ENCODE measurements around the gene ANKRD23.

Gene ANKRD23

DNA sequence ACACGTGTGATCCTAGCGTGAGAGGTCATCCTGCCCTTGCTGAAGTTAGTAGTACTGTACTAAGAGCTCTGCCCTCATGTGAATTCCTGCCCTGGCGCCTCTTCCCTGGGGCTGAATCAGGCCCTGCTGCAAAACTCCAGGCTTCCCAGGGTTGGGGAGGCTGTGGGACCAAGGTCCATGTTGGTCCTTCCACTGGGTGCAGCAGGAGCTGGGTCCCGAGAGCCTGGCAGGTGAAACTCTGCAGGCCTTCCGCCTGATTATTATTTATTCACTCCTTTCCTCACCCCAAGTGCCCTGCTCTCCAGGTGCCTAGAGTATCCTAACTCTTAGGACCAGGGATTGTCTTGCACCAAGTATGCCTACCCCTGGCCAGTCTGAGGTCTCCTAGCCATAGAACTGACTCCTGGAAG is 33.0 kb downstream of the ANKRD23 start:
- TF ChIP-seq, protein P1, sequence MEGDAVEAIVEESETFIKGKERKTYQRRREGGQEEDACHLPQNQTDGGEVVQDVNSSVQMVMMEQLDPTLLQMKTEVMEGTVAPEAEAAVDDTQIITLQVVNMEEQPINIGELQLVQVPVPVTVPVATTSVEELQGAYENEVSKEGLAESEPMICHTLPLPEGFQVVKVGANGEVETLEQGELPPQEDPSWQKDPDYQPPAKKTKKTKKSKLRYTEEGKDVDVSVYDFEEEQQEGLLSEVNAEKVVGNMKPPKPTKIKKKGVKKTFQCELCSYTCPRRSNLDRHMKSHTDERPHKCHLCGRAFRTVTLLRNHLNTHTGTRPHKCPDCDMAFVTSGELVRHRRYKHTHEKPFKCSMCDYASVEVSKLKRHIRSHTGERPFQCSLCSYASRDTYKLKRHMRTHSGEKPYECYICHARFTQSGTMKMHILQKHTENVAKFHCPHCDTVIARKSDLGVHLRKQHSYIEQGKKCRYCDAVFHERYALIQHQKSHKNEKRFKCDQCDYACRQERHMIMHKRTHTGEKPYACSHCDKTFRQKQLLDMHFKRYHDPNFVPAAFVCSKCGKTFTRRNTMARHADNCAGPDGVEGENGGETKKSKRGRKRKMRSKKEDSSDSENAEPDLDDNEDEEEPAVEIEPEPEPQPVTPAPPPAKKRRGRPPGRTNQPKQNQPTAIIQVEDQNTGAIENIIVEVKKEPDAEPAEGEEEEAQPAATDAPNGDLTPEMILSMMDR (IDR thresholded peaks at IDR 0.05; ENCODE audit: insufficient read depth, low read length, poor library complexity, severe bottlenecking) = no peak
- H3K4me3 ChIP-seq (replicated peaks; ENCODE audit: low read depth, low read length) = no peak overlapping the region
- H3K36me3 ChIP-seq (ENCODE audit: control insufficient read depth, insufficient read depth, low read length) = peaks cover 5% of the 10 kb centered on the region
- no peaks in the 10 kb centered on the region for H3K27me3 ChIP-seq (replicated peaks; ENCODE audit: control insufficient read depth, insufficient read depth, low read length)
- no peak for DNase-seq (ENCODE audit: extremely low read depth, insufficient read length)

DNA sequence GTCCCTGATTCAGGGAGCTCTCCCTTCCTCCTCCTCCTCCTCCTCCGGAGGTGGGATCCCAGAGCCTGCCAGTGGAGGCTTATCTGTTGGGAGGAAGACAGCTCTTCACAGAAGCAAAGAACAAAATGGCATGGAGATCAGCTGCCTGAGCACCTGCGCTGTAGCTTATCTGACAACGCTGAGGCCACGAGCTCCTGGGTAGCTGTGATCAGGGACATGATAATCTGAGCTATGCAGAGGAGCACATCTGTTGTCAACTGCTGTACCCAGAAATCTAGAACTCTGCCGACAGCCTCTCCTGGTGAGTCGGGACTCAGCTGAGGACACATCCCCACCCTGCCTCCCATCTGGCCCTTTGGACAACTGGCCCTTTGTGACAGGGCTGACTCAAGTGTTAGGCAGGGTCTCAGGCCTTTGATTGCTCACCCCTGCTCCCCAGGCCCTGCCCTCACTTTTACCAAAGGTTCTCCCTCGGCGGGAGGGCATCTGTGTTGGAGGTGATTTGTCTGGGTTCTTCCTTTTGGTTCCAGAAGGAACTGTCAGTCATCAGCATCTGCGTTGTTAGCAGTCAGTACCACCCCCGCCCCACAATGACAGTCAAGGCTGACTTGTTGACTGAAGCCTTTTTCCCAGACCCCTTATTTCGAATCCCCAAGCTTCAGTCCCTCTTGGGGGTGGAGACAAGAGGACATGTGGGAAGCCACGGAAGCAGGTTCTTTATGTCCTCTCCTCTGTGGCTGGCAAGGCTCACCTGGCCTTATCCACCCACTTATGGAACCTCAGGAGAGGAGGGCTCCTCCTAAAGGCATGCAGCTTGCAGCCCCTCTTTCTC is 33.7 kb downstream of the ANKRD23 start:
- H3K4me3 ChIP-seq (replicated peaks; ENCODE audit: low read depth, low read length) = no peak overlapping the region
- TF ChIP-seq, protein P1 (IDR thresholded peaks at IDR 0.05; ENCODE audit: insufficient read depth, low read length, poor library complexity, severe bottlenecking) = no peak
- no peaks in the 10 kb centered on the region for H3K27me3 ChIP-seq (replicated peaks; ENCODE audit: control insufficient read depth, insufficient read depth, low read length)
- H3K36me3 ChIP-seq (ENCODE audit: control insufficient read depth, insufficient read depth, low read length) = peaks cover 5% of the 10 kb centered on the region
- DNase-seq (ENCODE audit: extremely low read depth, insufficient read length) = no peak

DNA sequence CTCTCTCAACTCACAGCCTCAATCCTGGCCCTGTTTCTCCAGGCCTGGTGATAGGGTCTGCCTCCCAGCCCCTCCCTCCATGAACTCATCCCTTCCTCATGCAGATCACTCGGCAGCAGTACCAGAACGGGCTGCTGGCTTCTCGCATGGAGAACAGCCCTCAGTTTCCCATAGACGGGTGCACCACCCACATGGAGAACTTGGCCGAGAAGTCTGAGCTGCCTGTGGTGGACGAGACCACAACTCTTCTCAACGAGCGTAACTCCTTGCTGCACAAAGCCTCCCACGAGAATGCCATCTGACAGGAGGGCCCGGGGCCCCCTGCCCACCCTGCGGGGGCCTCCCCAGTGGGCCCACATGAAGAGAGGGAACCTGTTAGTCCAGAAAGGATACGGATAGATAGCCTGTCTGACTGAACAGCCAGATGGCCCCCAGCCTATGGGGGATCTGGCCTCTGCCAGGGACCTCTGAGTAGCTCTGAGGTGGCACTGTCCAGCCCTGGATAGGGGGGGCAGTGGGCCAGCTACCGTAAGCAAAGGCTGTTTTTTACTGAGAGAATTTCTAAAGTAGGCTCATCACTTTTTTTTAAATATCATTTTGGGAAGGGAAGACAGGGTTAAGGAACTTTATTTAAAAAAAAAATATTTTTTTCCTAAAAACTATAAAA is 34.5 kb downstream of the ANKRD23 start:
- TF ChIP-seq, protein P1 (IDR thresholded peaks at IDR 0.05; ENCODE audit: insufficient read depth, low read length, poor library complexity, severe bottlenecking) = no peak
- Histone ChIP-seq H3K27me3 (replicated peaks; ENCODE audit: control insufficient read depth, insufficient read depth, low read length) (no peaks in the 10 kb centered on the region), H3K4me3 (replicated peaks; ENCODE audit: low read depth, low read length) (no peak overlapping the region), H3K36me3 (ENCODE audit: control insufficient read depth, insufficient read depth, low read length) (peaks cover 5% of the 10 kb centered on the region)
- no peak for DNase-seq (ENCODE audit: extremely low read depth, insufficient read length)

DNA sequence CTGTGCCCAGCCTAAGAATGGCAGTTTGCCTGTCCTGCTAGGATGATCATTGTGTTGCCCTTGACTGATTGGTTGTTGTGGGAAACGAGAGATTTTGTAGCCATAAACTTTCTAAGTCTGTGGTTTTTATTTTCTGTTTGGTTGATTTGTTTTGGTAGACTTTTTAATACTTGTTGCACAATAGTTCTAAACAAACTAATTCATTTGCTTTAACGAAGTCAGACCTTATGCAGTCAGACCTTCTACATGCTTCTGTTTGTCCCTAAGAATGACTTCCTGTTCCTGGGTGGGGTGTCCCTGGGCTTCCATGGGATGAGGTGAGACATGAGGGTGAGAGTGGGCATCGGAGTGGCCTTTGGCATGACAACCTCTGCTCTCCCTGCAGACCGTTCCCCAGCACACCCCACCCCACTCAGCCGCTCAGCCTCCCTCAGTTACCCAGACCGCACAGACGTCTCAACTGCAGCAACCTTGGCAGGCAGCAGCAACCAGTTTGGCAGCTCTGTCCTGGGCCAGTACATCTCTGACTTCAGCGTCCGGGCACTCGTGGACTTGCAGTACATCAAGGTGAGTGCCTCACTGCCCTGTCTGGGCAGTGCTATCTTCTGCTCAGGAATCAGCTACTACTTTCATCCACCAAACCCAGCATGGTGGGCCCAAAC is 35.5 kb downstream of the ANKRD23 start:
- DNase-seq (ENCODE audit: extremely low read depth, insufficient read length) = no peak
- no peaks in the 10 kb centered on the region for H3K27me3 ChIP-seq (replicated peaks; ENCODE audit: control insufficient read depth, insufficient read depth, low read length)
- H3K36me3 ChIP-seq (ENCODE audit: control insufficient read depth, insufficient read depth, low read length) = peaks cover 5% of the 10 kb centered on the region
- no peak overlapping the region for H3K4me3 ChIP-seq (replicated peaks; ENCODE audit: low read depth, low read length)
- TF ChIP-seq, protein P1 (IDR thresholded peaks at IDR 0.05; ENCODE audit: insufficient read depth, low read length, poor library complexity, severe bottlenecking) = no peak

DNA sequence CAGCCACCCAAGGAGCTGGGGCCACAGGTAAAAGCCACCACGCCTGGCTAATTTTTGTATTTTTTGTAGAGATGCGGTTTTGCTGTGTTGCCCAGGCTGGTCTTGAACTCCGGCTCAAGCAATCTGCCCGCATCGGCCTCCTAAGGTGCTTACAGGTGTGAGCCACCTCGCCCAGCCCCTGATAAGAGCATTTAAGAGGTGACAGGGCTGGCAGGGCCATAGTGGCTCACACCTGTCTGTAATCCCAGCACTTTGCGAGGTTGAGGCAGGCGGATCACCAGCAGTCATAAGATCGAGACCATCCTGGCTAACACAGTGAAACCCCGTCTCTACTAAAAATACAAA is 36.7 kb downstream of the ANKRD23 start:
- TF ChIP-seq, protein P1 (IDR thresholded peaks at IDR 0.05; ENCODE audit: insufficient read depth, low read length, poor library complexity, severe bottlenecking) = no peak
- H3K27me3 ChIP-seq (replicated peaks; ENCODE audit: control insufficient read depth, insufficient read depth, low read length) = no peaks in the 10 kb centered on the region
- H3K36me3 ChIP-seq (ENCODE audit: control insufficient read depth, insufficient read depth, low read length) = peaks cover 5% of the 10 kb centered on the region
- DNase-seq (ENCODE audit: extremely low read depth, insufficient read length) = no peak
- H3K4me3 ChIP-seq (replicated peaks; ENCODE audit: low read depth, low read length) = no peak overlapping the region
